Mesenchymal stem cell (in vitro differentiated cells and primary cell): Measurements from ENCODE around the gene ANKS1B.

Experiments
- DNase-seq: peaks from one replicate; pipeline ENCODE4 v3.0.0-alpha.2; 2013
- H2AFZ ChIP-seq: one replicate; pipeline ENCODE4 v1.6.1; 2013; ENCODE audit warnings: low read depth, mild to moderate bottlenecking, control low read depth, inconsistent platforms, low read length, moderate library complexity
- H2AK5ac ChIP-seq: 2 replicates; pipeline ENCODE4 v1.6.1; 2013; ENCODE audit warnings: low read length, moderate library complexity, mild to moderate bottlenecking, inconsistent platforms; ENCODE audit not compliant: severe bottlenecking
- H2BK120ac ChIP-seq: one replicate; pipeline ENCODE4 v1.6.1; 2013; ENCODE audit warnings: low read depth, mild to moderate bottlenecking, inconsistent platforms, low read length, moderate library complexity
- H2BK12ac ChIP-seq, 2 experiments: one replicate each; pipeline ENCODE4 v1.6.1; 2013; ENCODE audit warnings: inconsistent platforms in 2 of 2, low read length in 2 of 2, mild to moderate bottlenecking in 2 of 2, moderate library complexity in 2 of 2, control low read depth in 1 of 2
- H2BK15ac ChIP-seq: one replicate; pipeline ENCODE4 v1.6.1; 2013; ENCODE audit warnings: mild to moderate bottlenecking, low read depth, inconsistent platforms; ENCODE audit not compliant: poor library complexity, severe bottlenecking
- H2BK5ac ChIP-seq: 2 replicates; pipeline ENCODE4 v1.6.1; 2013; ENCODE audit warnings: low read depth, mild to moderate bottlenecking, low read length, control low read depth, inconsistent platforms; ENCODE audit not compliant: poor library complexity, severe bottlenecking
- H3K14ac ChIP-seq, 2 experiments: one replicate each; pipeline ENCODE4 v1.6.1; 2013; ENCODE audit warnings: inconsistent platforms in 2 of 2, low read length in 2 of 2, control low read depth in 1 of 2, mild to moderate bottlenecking in 1 of 2, moderate library complexity in 1 of 2
- H3K18ac ChIP-seq, 2 experiments: one replicate each; pipeline ENCODE4 v1.6.1; 2013; ENCODE audit warnings: inconsistent platforms in 2 of 2, low read length in 2 of 2, control low read depth in 1 of 2, low read depth in 1 of 2, mild to moderate bottlenecking in 1 of 2
- H3K23ac ChIP-seq, 2 experiments: one replicate each; pipeline ENCODE4 v1.6.1; 2013; ENCODE audit warnings: inconsistent platforms in 2 of 2, low read length in 2 of 2, mild to moderate bottlenecking in 2 of 2, moderate library complexity in 2 of 2, control low read depth in 1 of 2
- H3K27ac ChIP-seq: 2 replicates; pipeline ENCODE4 v1.5.1; 2013; ENCODE audit warnings: mild to moderate bottlenecking, moderate library complexity, low read length, control low read depth, inconsistent platforms; ENCODE audit not compliant: poor library complexity, severe bottlenecking
- H3K27me3 ChIP-seq, 2 experiments: 2 replicates each; pipeline versions ENCODE4 v1.6.1 to v1.7.0; 2013; ENCODE audit warnings: low read length in 2 of 2, mild to moderate bottlenecking in 2 of 2, moderate library complexity in 2 of 2, control low read depth in 1 of 2, inconsistent platforms in 1 of 2; ENCODE audit not compliant: control insufficient read depth in 1 of 2, insufficient read depth in 1 of 2
- H3K36me3 ChIP-seq, 2 experiments: 2 replicates each; pipeline versions ENCODE4 v1.6.1 to v1.7.0; 2013; ENCODE audit warnings: low read length in 2 of 2, control low read depth in 1 of 2, inconsistent platforms in 1 of 2, low read depth in 1 of 2, mild to moderate bottlenecking in 1 of 2; ENCODE audit not compliant: insufficient read depth in 2 of 2, control insufficient read depth in 1 of 2
- H3K4ac ChIP-seq, 2 experiments: one replicate each; pipeline ENCODE4 v1.6.1; 2013; ENCODE audit warnings: inconsistent platforms in 2 of 2, low read length in 2 of 2, mild to moderate bottlenecking in 2 of 2, moderate library complexity in 2 of 2, control low read depth in 1 of 2, low read depth in 1 of 2
- H3K4me1 ChIP-seq: 2 replicates; pipeline ENCODE4 v1.6.1; 2013; ENCODE audit warnings: low read depth, low read length, control low read depth; ENCODE audit not compliant: control insufficient read depth, insufficient read depth
- H3K4me2 ChIP-seq: 2 replicates; pipeline ENCODE4 v1.6.1; 2013; ENCODE audit warnings: low read length, mild to moderate bottlenecking, inconsistent platforms; ENCODE audit not compliant: poor library complexity, severe bottlenecking
- H3K4me3 ChIP-seq, 2 experiments: 2 replicates each; pipeline versions ENCODE4 v1.5.1 to v1.7.0; 2013; ENCODE audit warnings: low read length in 2 of 2, mild to moderate bottlenecking in 2 of 2, control low read depth in 1 of 2, low read depth in 1 of 2; ENCODE audit not compliant: insufficient read depth in 1 of 2
- H3K79me1 ChIP-seq: replicated peaks from 2 replicates; pipeline ENCODE4 v1.6.1; 2013; ENCODE audit warnings: mild to moderate bottlenecking, control low read depth, low read length, inconsistent platforms; ENCODE audit not compliant: poor library complexity, severe bottlenecking
- H3K9ac ChIP-seq: 2 replicates; pipeline ENCODE4 v1.7.0; 2013; ENCODE audit warnings: mild to moderate bottlenecking, low read length, moderate library complexity
- H3K9me3 ChIP-seq: 2 replicates; pipeline ENCODE4 v1.7.0; 2013; ENCODE audit warnings: mild to moderate bottlenecking, low read length; ENCODE audit not compliant: control insufficient read depth
- H4K8ac ChIP-seq: one replicate; pipeline ENCODE4 v1.6.1; 2013; ENCODE audit warnings: inconsistent platforms, mild to moderate bottlenecking, low read length, moderate library complexity
- H4K91ac ChIP-seq: one replicate; pipeline ENCODE4 v1.6.1; 2013; ENCODE audit warnings: mild to moderate bottlenecking, low read length, inconsistent platforms
- WGBS: methylation state at CpG from one replicate; pipeline ENCODE4 v1.1.7; 2013; ENCODE audit warnings: mixed read lengths; 5-methylcytosine and 5-hydroxymethylcytosine counted together

ANKS1B gene

DNA sequence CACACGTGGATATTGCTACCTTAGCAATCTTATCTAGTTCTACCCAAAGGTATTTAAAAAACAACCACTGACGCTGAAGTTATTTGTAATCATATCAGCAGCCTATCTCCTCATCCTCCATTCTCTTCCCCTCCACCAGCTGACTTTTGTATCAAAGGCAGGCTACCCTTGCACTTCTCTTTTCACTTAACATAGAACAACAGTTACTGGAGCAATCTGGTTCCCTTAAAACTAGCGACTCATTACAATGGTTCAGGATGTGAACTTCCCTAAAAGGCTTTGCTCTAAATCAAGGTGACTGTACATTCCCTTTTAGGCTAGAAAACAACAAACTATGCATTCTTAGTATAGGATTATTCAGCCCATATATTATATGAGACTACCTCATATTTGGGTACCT, 935.0 kb downstream of the ANKS1B start:
- no peak overlapping the region for H4K91ac ChIP-seq
- H2BK15ac ChIP-seq: no peak overlapping the region
- H3K4ac ChIP-seq: no peak overlapping the region
- no peak overlapping the region for H2AK5ac ChIP-seq
- no peak overlapping the region for H2BK12ac ChIP-seq
- no peaks in the 10 kb centered on the region for H3K36me3 ChIP-seq
- 67% methylated on average over 3 of the region's 3 CpGs for WGBS
- no peak overlapping the region for H3K4me2 ChIP-seq
- no peak overlapping the region for H3K18ac ChIP-seq
- H2AFZ ChIP-seq: no peak overlapping the region
- no peak overlapping the region for H2BK5ac ChIP-seq
- H4K8ac ChIP-seq: no peak overlapping the region
- no peak overlapping the region for H3K14ac ChIP-seq
- no peak overlapping the region for H3K27ac ChIP-seq
- no peak for DNase-seq
- H3K4me3 ChIP-seq: no peak overlapping the region
- H3K27me3 ChIP-seq: peaks cover 0 to 3% of the 10 kb centered on the region in 2 experiments
- no peaks in the 10 kb centered on the region for H3K4me1 ChIP-seq
- H3K79me1 ChIP-seq: no peaks in the 10 kb centered on the region
- H3K9ac ChIP-seq: no peak overlapping the region
- H3K23ac ChIP-seq: no peak overlapping the region
- no peak overlapping the region for H2BK120ac ChIP-seq
- peaks cover 6% of the 10 kb centered on the region for H3K9me3 ChIP-seq

DNA sequence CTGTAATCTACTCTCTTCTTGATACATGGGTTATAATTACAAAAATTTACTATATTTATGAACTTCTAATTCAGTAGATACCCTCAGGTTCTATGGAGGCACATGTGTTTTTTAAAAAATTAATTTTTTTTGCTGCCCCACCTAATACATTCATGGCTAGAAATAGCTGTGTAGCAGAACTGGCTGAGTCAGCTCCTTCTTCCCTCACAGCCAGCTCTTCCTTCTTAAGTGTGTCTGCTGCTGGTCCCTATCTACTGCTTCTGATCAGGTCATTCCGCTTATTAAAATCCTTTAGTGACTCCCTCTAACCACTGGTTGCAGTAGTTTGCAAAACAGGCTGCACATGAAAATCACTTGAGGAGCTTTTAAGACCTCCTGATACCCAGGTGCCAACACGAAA, 939.6 kb downstream of the ANKS1B start:
- H2AK5ac ChIP-seq: no peak overlapping the region
- peaks cover 6% of the 10 kb centered on the region for H3K9me3 ChIP-seq
- peaks cover 3 to 6% of the 10 kb centered on the region in 2 experiments for H3K27me3 ChIP-seq
- no peak overlapping the region for H3K14ac ChIP-seq
- no peak for DNase-seq
- H2BK120ac ChIP-seq: no peak overlapping the region
- H4K8ac ChIP-seq: no peak overlapping the region
- H3K4me3 ChIP-seq: no peak overlapping the region
- no peaks in the 10 kb centered on the region for H3K79me1 ChIP-seq
- WGBS: 84% methylated on average over 2 of the region's 2 CpGs
- no peak overlapping the region for H3K18ac ChIP-seq
- no peaks in the 10 kb centered on the region for H3K4me1 ChIP-seq
- H3K9ac ChIP-seq: no peak overlapping the region
- H3K23ac ChIP-seq: no peak overlapping the region
- no peak overlapping the region for H2BK15ac ChIP-seq
- no peak overlapping the region for H3K4me2 ChIP-seq
- H3K36me3 ChIP-seq: no peaks in the 10 kb centered on the region
- H2BK12ac ChIP-seq: no peak overlapping the region
- H2BK5ac ChIP-seq: no peak overlapping the region
- no peak overlapping the region for H3K27ac ChIP-seq
- no peak overlapping the region for H2AFZ ChIP-seq
- no peak overlapping the region for H3K4ac ChIP-seq
- H4K91ac ChIP-seq: no peak overlapping the region

DNA sequence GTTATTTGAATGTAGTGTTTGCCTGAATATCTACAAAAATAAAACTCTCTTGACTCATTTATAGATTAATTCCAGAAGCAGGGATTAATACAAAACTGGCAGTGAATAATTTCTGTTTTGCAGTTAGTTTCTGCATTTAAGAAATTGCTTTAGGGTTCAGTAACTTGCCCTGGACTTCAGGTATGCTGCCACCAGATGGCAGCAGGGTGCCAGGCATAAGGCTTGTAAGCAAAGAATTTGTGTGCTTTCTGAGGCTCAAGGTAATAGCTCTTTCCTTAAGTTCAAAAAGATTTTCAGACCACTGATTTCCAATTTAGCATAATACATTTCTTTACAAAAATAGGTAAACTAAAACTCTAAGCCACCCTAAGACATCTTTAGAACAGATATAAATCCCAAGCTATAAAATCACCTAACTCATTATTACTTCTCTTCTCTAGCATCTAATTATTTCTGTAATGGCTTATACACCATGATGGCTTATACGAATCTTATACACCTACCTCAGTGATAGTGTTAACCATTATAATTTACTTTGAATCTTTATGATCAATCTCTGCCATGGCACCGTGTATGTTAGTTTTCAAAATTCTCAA, 941.3 kb downstream of the ANKS1B start:
- peaks cover 6% of the 10 kb centered on the region for H3K9me3 ChIP-seq
- no peak overlapping the region for H3K4me3 ChIP-seq
- no peak overlapping the region for H3K9ac ChIP-seq
- H2BK5ac ChIP-seq: no peak overlapping the region
- no peak overlapping the region for H2BK15ac ChIP-seq
- H4K8ac ChIP-seq: no peak overlapping the region
- WGBS: 100% methylated on average over 1 of the region's 2 CpGs
- H3K36me3 ChIP-seq: no peaks in the 10 kb centered on the region
- no peak overlapping the region for H2BK120ac ChIP-seq
- H3K79me1 ChIP-seq: no peaks in the 10 kb centered on the region
- no peak overlapping the region for H3K4me2 ChIP-seq
- H3K27ac ChIP-seq: no peak overlapping the region
- peaks cover 3 to 6% of the 10 kb centered on the region in 2 experiments for H3K27me3 ChIP-seq
- no peak overlapping the region for H3K4ac ChIP-seq
- no peaks in the 10 kb centered on the region for H3K4me1 ChIP-seq
- peak; percentile 50 for DNase-seq
- no peak overlapping the region for H2AK5ac ChIP-seq
- no peak overlapping the region for H2BK12ac ChIP-seq
- no peak overlapping the region for H3K18ac ChIP-seq
- H4K91ac ChIP-seq: no peak overlapping the region
- no peak overlapping the region for H3K23ac ChIP-seq
- H3K14ac ChIP-seq: no peak overlapping the region
- H2AFZ ChIP-seq: no peak overlapping the region

DNA sequence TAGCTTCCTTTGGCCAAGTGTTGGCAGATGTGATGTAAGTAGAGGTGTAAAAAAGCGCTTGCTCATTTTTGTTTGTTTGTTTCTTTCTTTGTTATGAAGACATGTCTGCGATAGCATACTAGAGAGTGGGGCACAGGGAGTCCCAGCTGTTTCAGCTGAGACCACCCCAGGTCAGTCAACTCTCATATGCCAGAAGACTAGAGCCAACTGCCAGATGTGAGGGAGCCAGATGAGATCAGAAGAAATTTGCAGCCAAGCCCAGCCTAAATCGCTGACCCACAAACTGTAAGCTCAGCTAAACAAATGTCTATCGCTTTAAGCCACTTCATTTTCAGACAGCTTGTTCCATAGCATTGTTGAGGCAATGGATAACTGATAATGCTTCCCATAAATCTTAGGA, 942.5 kb downstream of the ANKS1B start:
- Histone ChIP-seq H3K4me2 (no peak overlapping the region), H3K27ac (no peak overlapping the region), H2BK12ac (no peak overlapping the region), H3K36me3 (no peaks in the 10 kb centered on the region), H3K27me3 (peaks cover 3 to 6% of the 10 kb centered on the region in 2 experiments), H3K23ac (no peak overlapping the region), H3K14ac (no peak overlapping the region), H2BK120ac (no peak overlapping the region), H3K18ac (no peak overlapping the region), H2BK15ac (no peak overlapping the region), H2BK5ac (no peak overlapping the region), H4K8ac (no peak overlapping the region), H3K9ac (no peak overlapping the region), H2AK5ac (no peak overlapping the region), H3K4ac (no peak overlapping the region), H4K91ac (no peak overlapping the region), H3K9me3 (peaks cover under 1% of the 10 kb centered on the region), H3K4me1 (no peaks in the 10 kb centered on the region), H3K79me1 (no peaks in the 10 kb centered on the region), H3K4me3 (no peak overlapping the region), H2AFZ (no peak overlapping the region)
- whole genome bisulfite sequencing: 82% methylated on average over 4 of the region's 4 CpGs
- DNase-seq: no peak
